H1 (cell line): ENCODE data around the gene EIF3J. TPM values are rescaled to one million over a fixed set of nuclear protein-coding genes. Genes with fewer than 3 reads are reported as not detected.

Experiments
- FOSL1 ChIP-seq: IDR thresholded peaks from 2 replicates; pipeline ENCODE4 v1.6.1; 2011; ENCODE audit warnings: mild to moderate bottlenecking, low read depth, low read length, moderate library complexity; ENCODE audit not compliant: insufficient read depth
- TAF7 ChIP-seq: optimal IDR thresholded peaks from 2 replicates; pipeline ENCODE3; 2011; ENCODE audit warnings: low read depth, mild to moderate bottlenecking, inconsistent platforms, low read length, moderate library complexity, borderline replicate concordance
- polyA plus RNA-seq, 7 experiments: library from polyadenylated mRNA; depleted of rRNA in 3 of 7; stranded (reverse) in 5 of 7; unstranded in 2 of 7; fragments of >200 nt in 5 of 7; fragments of 200-250 nt in 2 of 7; gene quantifications; 1 replicate in 5 of 7; 2 replicates in 1 of 7; 4 replicates in 1 of 7; pipeline versions ENCODE4 v1.2.1 to v1.2.3, GENCODE V29; 2011 to 2013; ENCODE audit warnings: missing spikeins in 2 of 7, mixed read lengths in 2 of 7
- total RNA-seq: library from RNA; stranded (reverse); fragmentation: NEBNext Ultra II Directional; extraction: Animal tissue kit (Norgen Biotek cat#: 25700); gene quantifications from 2 replicates; pipeline ENCODE4 v1.2.1, GENCODE V29; 2021
- TF ChIP-seq, protein P1 (sequence below): IDR thresholded peaks from 2 replicates; pipeline ENCODE4 v1.6.1; 2011; ENCODE audit warnings: low read length, improper control_type of control experiment

Gene EIF3J
- total and polyA plus RNA-seq, 2 of the 8 experiments (the other 6 are each of a cell fraction or from before 2014, with no cell fraction given) = 26.8 to 119 TPM

DNA sequence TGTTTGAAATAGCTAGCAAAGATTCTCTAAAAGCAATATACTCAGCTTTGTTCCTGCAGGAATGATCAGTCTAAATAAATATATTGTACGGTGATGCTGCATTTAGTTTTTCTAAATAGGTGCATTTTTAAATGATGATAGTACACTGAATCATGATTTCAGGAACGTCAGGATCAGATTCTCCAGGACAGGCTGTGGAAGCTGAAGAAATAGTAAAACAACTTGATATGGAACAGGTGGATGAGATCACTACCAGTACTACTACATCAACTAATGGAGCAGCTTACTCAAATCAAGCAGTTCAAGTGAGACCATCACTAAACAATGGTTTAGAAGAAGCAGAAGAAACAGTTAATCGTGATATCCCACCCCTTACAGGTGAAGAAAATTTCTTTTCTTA, 46.3 kb upstream of the EIF3J start (continued):
- no peak for TF ChIP-seq TAF7
- TF ChIP-seq FOSL1 = no peak
- TF ChIP-seq, protein P1, sequence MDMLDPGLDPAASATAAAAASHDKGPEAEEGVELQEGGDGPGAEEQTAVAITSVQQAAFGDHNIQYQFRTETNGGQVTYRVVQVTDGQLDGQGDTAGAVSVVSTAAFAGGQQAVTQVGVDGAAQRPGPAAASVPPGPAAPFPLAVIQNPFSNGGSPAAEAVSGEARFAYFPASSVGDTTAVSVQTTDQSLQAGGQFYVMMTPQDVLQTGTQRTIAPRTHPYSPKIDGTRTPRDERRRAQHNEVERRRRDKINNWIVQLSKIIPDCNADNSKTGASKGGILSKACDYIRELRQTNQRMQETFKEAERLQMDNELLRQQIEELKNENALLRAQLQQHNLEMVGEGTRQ = no peak
